CD14-positive monocyte (primary cell): ENCODE data around the gene ARHGDIA. TPM values are rescaled to one million over a fixed set of nuclear protein-coding genes. Genes with fewer than 3 reads are reported as not detected.

Experiments
- DNase-seq, 3 donors: peaks; one replicate each; pipeline ENCODE4 v3.0.0-alpha.2; 2011 to 2022
- H2AFZ ChIP-seq: 2 replicates; pipeline ENCODE4 v1.6.0; 2012; ENCODE audit warnings: mild to moderate bottlenecking, low read depth, low read length, inconsistent platforms; ENCODE audit not compliant: insufficient read depth, poor library complexity, severe bottlenecking
- H3K27ac ChIP-seq, 2 donors: 1 replicate in 1 of 2; 2 replicates in 1 of 2; pipeline ENCODE4 v1.5.1; 2012 to 2013; ENCODE audit warnings: low read length in 2 of 2, control low read depth in 1 of 2, inconsistent platforms in 1 of 2, low read depth in 1 of 2, mild to moderate bottlenecking in 1 of 2
- H3K27me3 ChIP-seq, 2 donors: one replicate each; pipeline versions ENCODE4 v1.6.0 to v1.6.1; 2011 to 2013; ENCODE audit warnings: low read length in 2 of 2; ENCODE audit not compliant: control insufficient read depth in 2 of 2, insufficient read depth in 2 of 2
- H3K36me3 ChIP-seq, 2 donors: replicated peaks in 1 of 2; 1 replicate in 1 of 2; 2 replicates in 1 of 2; pipeline versions ENCODE4 v1.5.1 to v1.6.1; 2012 to 2013; ENCODE audit warnings: low read length in 2 of 2, control low read depth in 1 of 2, inconsistent platforms in 1 of 2, mild to moderate bottlenecking in 1 of 2; ENCODE audit not compliant: insufficient read depth in 2 of 2, control insufficient read depth in 1 of 2
- H3K4me1 ChIP-seq, 2 donors: 1 replicate in 1 of 2; 2 replicates in 1 of 2; pipeline versions ENCODE4 v1.5.1 to v1.6.1; 2012 to 2013; ENCODE audit warnings: low read length in 2 of 2, control low read depth in 1 of 2, inconsistent platforms in 1 of 2, mild to moderate bottlenecking in 1 of 2, moderate library complexity in 1 of 2; ENCODE audit not compliant: insufficient read depth in 2 of 2, control insufficient read depth in 1 of 2
- H3K4me2 ChIP-seq: replicated peaks from 2 replicates; pipeline ENCODE3; 2012; ENCODE audit warnings: low read length, moderate library complexity, mild to moderate bottlenecking; ENCODE audit not compliant: poor library complexity, severe bottlenecking; ENCODE audit errors: extremely low read depth
- H3K4me3 ChIP-seq, 3 experiments: fragments of 200-600 bp in 1 of 3; sonication (generic) in 1 of 3; replicated peaks in 1 of 3; 1 replicate in 2 of 3; 2 replicates in 1 of 3; pipeline ENCODE4 v1.5.1; 2011 to 2013; ENCODE audit warnings: low read length in 3 of 3, mild to moderate bottlenecking in 3 of 3, control low read depth in 2 of 3, low read depth in 2 of 3, inconsistent platforms in 1 of 3, moderate library complexity in 1 of 3
- H3K79me2 ChIP-seq: 2 replicates; pipeline ENCODE4 v1.6.0; 2012; ENCODE audit warnings: mild to moderate bottlenecking, control low read depth, inconsistent platforms, low read length, moderate library complexity; ENCODE audit not compliant: insufficient read depth
- H3K9ac ChIP-seq: 2 replicates; pipeline ENCODE4 v1.6.0; 2017; ENCODE audit warnings: low read length, mild to moderate bottlenecking; ENCODE audit not compliant: insufficient read depth, poor library complexity, severe bottlenecking
- H3K9me3 ChIP-seq, 2 donors: replicated peaks in 1 of 2; 1 replicate in 1 of 2; 2 replicates in 1 of 2; pipeline versions ENCODE4 v1.5.1 to v1.6.1; 2012 to 2013; ENCODE audit warnings: low read length in 2 of 2, control low read depth in 1 of 2; ENCODE audit not compliant: control insufficient read depth in 1 of 2, insufficient read depth in 1 of 2
- H4K20me1 ChIP-seq: 2 replicates; pipeline ENCODE4 v1.6.0; 2012; ENCODE audit warnings: mild to moderate bottlenecking, low read length, control low read depth, moderate library complexity; ENCODE audit not compliant: insufficient read depth
- H3K27ac Mint-ChIP-seq, 7 donors: one replicate each; pipeline ENCODE4 v1.8.0; 2020; ENCODE audit warnings: mild to moderate bottlenecking in 7 of 7, mixed read lengths in 7 of 7, moderate library complexity in 6 of 7, inconsistent platforms in 2 of 7
- H3K27me3 Mint-ChIP-seq, 3 donors: one replicate each; pipeline ENCODE4 v1.8.0; 2021 to 2022; ENCODE audit warnings: low read depth in 3 of 3, mild to moderate bottlenecking in 3 of 3, mixed read lengths in 3 of 3, moderate library complexity in 3 of 3, inconsistent platforms in 1 of 3
- H3K36me3 Mint-ChIP-seq, 2 donors: one replicate each; pipeline ENCODE4 v1.8.0; 2020; ENCODE audit warnings: mixed read lengths in 2 of 2, inconsistent platforms in 1 of 2, mild to moderate bottlenecking in 1 of 2
- H3K4me1 Mint-ChIP-seq: one replicate; pipeline ENCODE4 v1.8.0; 2020; ENCODE audit warnings: mild to moderate bottlenecking, mixed read lengths
- H3K4me3 Mint-ChIP-seq, 2 donors: one replicate each; pipeline ENCODE4 v1.8.0; 2020; ENCODE audit warnings: mild to moderate bottlenecking in 2 of 2, mixed read lengths in 2 of 2, moderate library complexity in 1 of 2
- H3K9me3 Mint-ChIP-seq, 7 donors: one replicate each; pipeline ENCODE4 v1.8.0; 2020 to 2022; ENCODE audit warnings: mixed read lengths in 7 of 7, mild to moderate bottlenecking in 6 of 7, moderate library complexity in 6 of 7, inconsistent platforms in 2 of 7
- WGBS: methylation state at CpG from one replicate; pipeline ENCODE4 v1.1.5; 2013; ENCODE audit warnings: missing lambda C conversion rate; ENCODE audit not compliant: insufficient coverage; 5-methylcytosine and 5-hydroxymethylcytosine counted together
- intact Hi-C, 2 donors: fragments of 100-400 bp; cut with micrococcal nuclease; formaldehyde crosslinking; loops; one replicate each; pipeline versions ENCODE4 v1.15.0 to v1.15.1; 2023
- polyA plus RNA-seq, 3 donors: library from polyadenylated mRNA; depleted of rRNA in 1 of 3; unstranded in 2 of 3; stranded (reverse) in 1 of 3; fragments of 300-500 nt in 2 of 3; fragments of >200 nt in 1 of 3; fragmentation: Illumina TruSeq in 2 of 3; gene quantifications; 1 replicate in 2 of 3; 2 replicates in 1 of 3; pipeline ENCODE4 v1.2.3, GENCODE V29; 2012 to 2021
- TF ChIP-seq, protein P1 (sequence below): fragments of 200-600 bp; IDR thresholded peaks from one replicate; pipeline ENCODE4 v1.8.0; 2022; ENCODE audit warnings: antibody characterized with exemption, mild to moderate bottlenecking

ARHGDIA gene
- polyA plus RNA-seq, 3 donors = 86.3 to 477 (median 97.2) TPM

DNA sequence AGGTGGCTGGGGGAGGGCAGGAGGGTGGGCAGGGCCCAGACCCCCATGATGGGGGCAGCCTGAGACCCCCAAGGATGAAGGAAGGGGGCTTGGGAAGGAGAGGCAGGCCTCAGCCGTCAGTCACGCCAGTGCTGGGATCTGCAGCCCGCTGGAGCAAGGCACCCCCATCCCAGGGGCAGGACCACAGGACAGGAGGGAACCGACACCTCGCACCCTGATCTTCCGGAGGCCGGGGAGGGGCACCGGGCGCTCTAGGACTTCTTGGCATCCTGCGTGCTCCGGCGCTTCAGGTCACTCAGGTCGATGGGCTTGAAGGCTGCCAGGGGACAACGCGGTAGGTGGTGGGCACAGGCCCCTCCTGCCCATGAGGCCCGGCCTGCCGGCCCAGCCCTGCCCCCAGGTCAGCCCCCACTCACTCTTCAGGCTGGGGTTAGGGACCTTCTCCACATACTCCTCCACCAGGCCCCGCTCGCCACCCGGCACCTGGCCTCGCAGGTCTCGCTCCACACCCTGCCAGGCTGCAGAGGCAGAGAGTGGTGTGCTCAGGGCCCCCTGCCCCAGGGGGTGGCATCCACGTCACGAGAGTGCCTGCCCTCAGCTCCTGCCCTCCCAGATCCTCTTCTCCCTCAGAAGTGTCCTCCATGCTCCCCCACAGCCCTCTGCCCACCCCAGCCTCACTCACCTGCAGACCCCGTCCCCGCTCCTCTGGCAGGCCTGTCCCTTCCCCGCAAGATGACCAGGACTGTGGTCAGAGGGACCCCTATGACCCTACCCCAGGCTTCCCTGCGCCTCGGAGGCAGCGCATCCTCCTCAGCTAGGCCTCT, 47.9 kb downstream of the ARHGDIA start:
- Histone ChIP-seq H3K27ac (no peak overlapping the region), H3K27me3 (peaks cover 0 to 1% of the 10 kb centered on the region in 2 donors), H3K36me3 (peaks cover 11 to 14% of the 10 kb centered on the region in 2 donors), H3K4me2 (no peak overlapping the region), H4K20me1 (peaks cover 14% of the 10 kb centered on the region), H3K4me3 (no peak overlapping the region), H3K9ac (no peak overlapping the region), H2AFZ (no peak overlapping the region), H3K4me1 (peaks cover 4 to 10% of the 10 kb centered on the region in 2 donors), H3K79me2 (peaks cover 8% of the 10 kb centered on the region), H3K9me3 (no peaks in the 10 kb centered on the region)
- TF ChIP-seq, protein P1, sequence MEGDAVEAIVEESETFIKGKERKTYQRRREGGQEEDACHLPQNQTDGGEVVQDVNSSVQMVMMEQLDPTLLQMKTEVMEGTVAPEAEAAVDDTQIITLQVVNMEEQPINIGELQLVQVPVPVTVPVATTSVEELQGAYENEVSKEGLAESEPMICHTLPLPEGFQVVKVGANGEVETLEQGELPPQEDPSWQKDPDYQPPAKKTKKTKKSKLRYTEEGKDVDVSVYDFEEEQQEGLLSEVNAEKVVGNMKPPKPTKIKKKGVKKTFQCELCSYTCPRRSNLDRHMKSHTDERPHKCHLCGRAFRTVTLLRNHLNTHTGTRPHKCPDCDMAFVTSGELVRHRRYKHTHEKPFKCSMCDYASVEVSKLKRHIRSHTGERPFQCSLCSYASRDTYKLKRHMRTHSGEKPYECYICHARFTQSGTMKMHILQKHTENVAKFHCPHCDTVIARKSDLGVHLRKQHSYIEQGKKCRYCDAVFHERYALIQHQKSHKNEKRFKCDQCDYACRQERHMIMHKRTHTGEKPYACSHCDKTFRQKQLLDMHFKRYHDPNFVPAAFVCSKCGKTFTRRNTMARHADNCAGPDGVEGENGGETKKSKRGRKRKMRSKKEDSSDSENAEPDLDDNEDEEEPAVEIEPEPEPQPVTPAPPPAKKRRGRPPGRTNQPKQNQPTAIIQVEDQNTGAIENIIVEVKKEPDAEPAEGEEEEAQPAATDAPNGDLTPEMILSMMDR = no peak
- no peak for DNase-seq
- H3K27me3 Mint-ChIP-seq = peaks cover 0 to 3% (median 0%) of the 10 kb centered on the region in 3 donors
- intact Hi-C loops = loop anchor here in 1 of 2 donors (5.0 kb wide), 1 partner anchor 34 kb away; no protein-coding TSS in a partner anchor
- 98% methylated on average over 30 of the region's 30 CpGs for WGBS
- no peaks in the 10 kb centered on the region for H3K9me3 Mint-ChIP-seq
- no peak overlapping the region for H3K4me3 Mint-ChIP-seq
- H3K4me1 Mint-ChIP-seq = peaks cover 4% of the 10 kb centered on the region
- H3K27ac Mint-ChIP-seq = peak overlapping the region in 2 of 7 donors; percentile 11 to 26
- H3K36me3 Mint-ChIP-seq = peaks cover 12 to 19% of the 10 kb centered on the region in 2 donors

DNA sequence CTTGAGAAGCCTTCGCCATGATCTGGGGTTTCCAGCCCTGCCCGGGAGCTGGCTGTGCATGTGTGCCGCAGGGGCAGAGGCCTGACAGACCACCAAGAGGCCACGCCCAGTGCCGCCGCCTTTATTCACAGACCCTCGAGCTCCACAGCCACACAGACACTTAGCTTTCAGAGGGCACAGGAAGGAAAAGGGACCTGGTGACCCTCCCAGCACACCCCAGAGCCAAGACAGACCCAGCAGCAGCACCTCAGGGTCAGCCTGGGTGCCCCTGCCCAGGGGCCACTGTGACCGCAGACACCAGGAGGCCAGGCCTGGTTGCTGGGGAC, 48.9 kb downstream of the ARHGDIA start:
- Mint-ChIP-seq H3K27ac (peak overlapping the region in 1 of 7 donors; percentile 10), H3K4me1 (peaks cover 8% of the 10 kb centered on the region), H3K36me3 (peaks cover 12 to 19% of the 10 kb centered on the region in 2 donors), H3K9me3 (no peaks in the 10 kb centered on the region), H3K4me3 (no peak overlapping the region), H3K27me3 (peaks cover 0 to 10% (median 3%) of the 10 kb centered on the region in 3 donors)
- peaks cover 5% of the 10 kb centered on the region for H3K79me2 ChIP-seq
- intact Hi-C loops = loop anchor here in 1 of 2 donors (5.0 kb wide), 1 partner anchor 35 kb away; no protein-coding TSS in a partner anchor
- TF ChIP-seq, protein P1 = no peak
- peak overlapping the region; percentile 4 for H3K9ac ChIP-seq
- no peak overlapping the region for H3K4me3 ChIP-seq
- no peak overlapping the region for H2AFZ ChIP-seq
- H3K9me3 ChIP-seq = no peaks in the 10 kb centered on the region
- H4K20me1 ChIP-seq = peaks cover 14% of the 10 kb centered on the region
- peaks cover 4 to 10% of the 10 kb centered on the region in 2 donors for H3K4me1 ChIP-seq
- 87% methylated on average over 8 of the region's 8 CpGs for WGBS
- H3K27ac ChIP-seq = no peak overlapping the region
- H3K27me3 ChIP-seq = peaks cover 0 to 4% of the 10 kb centered on the region in 2 donors
- H3K4me2 ChIP-seq = no peak overlapping the region
- H3K36me3 ChIP-seq = peaks cover 11 to 14% of the 10 kb centered on the region in 2 donors
- no peak for DNase-seq
